Measurements from ENCODE around the gene CD302.
"Not testable (repeated sequence)": the region's sequence is repeated elsewhere in the genome, so short reads cannot be mapped to it uniquely, and the experiment has no call there.

Gene CD302

DNA sequence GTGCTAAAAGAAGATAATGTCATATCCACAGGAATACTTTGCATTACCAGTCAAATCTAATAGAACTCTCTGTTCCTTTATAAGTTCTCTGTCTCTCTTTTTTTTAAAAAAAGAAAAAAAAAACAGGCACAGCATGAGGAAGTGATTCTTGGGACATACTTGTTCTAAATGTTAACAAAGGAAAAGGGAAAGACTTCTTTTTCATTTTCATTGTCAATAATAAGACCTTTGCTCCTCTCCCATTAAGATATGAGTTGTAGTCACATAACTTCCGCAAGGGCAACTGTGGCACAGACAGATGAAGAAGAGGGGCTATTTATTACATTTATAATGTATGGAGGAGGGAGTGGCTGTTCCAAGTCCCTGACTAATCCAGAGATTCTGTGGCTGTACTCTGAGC lies 4.7 kb downstream of the CD302 start:
- no peak for DNase-seq (ENCODE audit: low spot score)

DNA sequence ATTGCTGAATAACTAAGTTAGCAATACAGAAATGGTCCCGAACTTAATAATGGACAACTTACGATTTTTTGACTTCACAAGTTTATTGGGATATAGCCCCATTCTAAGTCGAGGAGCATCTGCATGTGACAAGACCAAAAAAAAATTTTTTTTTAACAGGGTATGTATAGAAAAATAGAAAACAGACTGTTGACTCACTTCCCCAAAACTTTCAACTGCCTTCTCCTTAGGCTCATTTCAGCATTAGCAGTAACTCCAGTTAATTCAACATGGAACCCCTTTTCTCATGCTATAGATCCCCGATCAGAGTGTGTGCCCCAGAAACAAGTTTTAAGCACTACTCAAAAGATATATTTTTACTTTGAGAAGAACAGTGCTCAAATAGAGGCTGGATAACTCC lies 5.4 kb downstream of the CD302 start:
- DNase-seq (ENCODE audit: low spot score), result no peak

- no peak for DNase-seq (ENCODE audit: low spot score)
These were observed 6.0 kb downstream of the CD302 start for GRCh38 chr2:159792036-159792435.

GRCh38 chr2:159790323-159790722 lies 7.7 kb downstream of the CD302 start:
- no peak for DNase-seq (ENCODE audit: low spot score)

GRCh38 chr2:159788253-159788652 lies 9.8 kb downstream of the CD302 start:
- no peak for DNase-seq (ENCODE audit: low spot score)

GRCh38 chr2:159787647-159788046 lies 10.4 kb downstream of the CD302 start:
- not testable (repeated sequence) for DNase-seq (ENCODE audit: low spot score)

DNA sequence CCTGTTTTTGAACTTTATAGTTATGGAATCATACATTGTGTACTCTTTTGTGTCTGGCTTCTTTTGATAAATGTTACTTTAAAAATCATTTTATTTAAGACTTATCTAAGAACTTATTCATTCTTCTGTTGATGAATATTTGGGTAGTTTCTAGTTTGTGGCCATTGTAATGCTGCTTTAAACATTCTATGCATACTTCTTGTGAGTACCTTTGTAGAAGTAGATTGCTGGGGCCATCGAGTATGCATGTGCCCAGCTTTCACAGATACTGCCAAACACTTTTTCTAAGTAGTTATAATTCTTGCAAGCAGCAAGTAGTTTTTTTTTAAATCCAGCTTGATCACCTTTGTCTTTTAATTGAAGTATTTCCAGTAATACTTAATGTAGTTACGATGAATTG lies 11.1 kb downstream of the CD302 start:
- no peak for DNase-seq (ENCODE audit: low spot score)

DNA sequence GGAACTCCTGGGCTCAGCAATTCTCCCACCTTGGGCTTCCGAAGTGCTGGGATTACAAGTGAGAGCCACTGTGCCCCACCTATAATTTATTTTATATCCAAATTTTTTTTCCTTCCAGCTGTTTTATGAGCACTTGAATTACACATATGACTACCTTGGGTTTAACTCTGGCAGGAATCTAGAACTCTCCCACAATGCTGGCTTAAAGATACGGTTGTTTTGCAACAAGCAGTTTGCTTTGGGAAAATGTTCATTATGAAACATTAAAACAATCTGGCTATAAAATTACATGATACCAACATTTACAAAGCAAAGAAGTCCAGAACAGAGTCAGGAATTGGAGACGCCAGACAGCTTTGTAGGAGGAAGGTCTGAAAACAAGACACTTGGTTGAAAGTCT lies 12.8 kb downstream of the CD302 start:
- no peak for DNase-seq (ENCODE audit: low spot score)

GRCh38 chr2:159784744-159785143 lies 13.3 kb downstream of the CD302 start:
- not testable (repeated sequence) for DNase-seq (ENCODE audit: low spot score)

DNA sequence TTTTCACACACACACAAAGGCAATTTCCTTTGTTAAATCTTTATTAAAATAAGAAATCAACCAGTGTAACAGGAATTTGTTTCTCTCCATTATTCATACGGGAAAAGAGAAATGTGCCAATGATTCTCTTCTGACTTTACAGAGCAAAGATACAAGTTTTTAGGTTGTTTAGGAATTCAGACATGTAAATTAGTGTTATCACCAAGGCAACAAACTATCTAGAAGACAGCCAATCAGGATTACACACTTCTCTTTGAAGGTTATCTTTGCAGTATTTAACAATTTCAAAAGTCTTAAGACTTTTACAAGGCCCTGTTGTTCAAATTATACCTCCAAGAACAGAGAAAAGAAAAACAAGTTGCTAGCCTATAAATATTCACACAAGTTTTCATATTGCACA lies 14.5 kb downstream of the CD302 start:
- no peak for DNase-seq (ENCODE audit: low spot score)

DNA sequence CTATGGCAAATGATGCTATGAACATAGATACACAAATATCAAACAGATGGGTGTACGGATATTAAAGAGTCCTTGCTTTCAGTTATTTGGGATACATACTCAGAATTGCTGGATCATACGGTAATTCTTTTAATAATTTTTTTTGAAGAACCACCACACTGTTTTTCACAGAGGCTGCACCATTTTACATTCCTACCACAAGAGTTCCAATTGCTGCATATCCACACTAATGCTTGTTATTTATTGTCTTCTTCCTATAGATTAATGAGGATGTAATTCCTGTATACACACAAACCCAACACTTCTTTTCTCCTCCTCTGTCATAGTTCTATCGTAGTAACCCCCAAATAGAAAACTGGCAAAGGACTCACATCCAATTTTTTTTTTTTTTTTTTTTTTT lies 21.7 kb downstream of the CD302 start:
- DNase-seq (ENCODE audit: low spot score), result no peak

DNA sequence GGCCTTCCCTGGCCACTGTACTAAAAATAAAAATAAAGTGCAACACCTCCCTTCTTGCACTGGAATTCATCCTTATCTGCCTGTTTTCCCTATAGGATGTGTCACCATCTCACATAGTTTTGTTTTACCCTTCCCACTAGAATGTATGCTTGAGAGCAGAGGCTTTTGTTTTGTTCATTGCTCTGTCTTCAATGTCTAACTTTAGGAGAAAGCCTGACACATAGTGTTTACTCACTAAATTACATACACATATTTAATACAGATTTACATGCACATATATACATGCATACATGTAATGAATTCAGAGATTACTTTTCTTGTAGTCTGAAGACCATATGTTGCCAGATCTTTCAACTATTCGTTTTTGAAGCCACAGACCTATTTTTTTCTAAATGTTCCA lies 23.0 kb downstream of the CD302 start:
- no peak for DNase-seq (ENCODE audit: low spot score)

DNA sequence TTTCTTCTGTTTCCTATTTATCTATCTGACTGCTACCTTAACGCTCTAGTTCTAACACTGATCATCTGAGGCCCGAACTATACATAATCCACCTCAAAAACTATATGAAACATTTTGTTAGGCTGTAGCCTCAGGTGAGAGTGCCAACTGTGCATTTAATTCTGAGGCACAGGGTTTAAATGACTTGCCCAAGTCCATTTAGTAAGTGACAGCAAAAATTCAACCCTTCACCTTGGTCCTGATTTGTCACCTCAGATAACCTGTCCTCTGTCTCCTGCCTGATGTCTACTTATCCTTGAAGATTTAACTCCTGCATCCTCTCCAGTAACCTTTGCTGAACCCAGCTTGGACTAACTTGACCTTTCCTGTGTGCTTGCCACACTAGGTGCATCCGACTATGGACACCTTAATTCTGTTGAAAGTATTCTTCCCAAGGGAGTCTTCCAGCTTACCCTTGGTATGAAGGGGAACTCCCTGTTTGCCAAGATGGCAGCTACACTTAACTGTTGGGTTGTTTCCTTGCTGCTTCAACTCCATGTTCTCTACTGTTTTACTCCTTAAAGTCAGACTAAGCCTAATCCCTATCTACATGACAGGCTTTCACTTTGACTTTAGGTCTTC lies 23.5 kb downstream of the CD302 start:
- DNase-seq (ENCODE audit: low spot score), result no peak

GRCh38 chr2:159773886-159774285 lies 24.1 kb downstream of the CD302 start:
- DNase-seq (ENCODE audit: low spot score), result no peak

GRCh38 chr2:159773426-159773825 lies 24.6 kb downstream of the CD302 start:
- DNase-seq (ENCODE audit: low spot score), result no peak

- no peak for DNase-seq (ENCODE audit: low spot score)
These were observed 28.9 kb downstream of the CD302 start for GRCh38 chr2:159769147-159769546.

DNA sequence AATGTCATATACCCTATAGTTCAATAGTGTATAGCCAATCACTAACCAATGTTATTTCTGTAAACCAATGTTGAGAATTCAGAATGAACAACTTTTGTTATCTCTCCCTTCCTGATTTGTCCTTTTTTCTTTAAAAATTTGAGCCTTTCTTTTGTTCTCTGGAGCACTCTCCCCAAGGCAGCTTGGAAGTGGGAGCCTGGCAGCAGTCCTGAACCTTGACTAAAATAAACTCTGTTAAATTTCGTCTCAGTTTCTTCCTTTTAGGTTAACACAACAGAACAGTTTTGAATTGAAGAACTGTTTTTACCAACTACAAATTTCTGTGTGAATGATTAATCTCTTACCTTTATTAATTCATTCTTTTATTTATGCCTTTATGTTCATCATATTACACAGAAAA lies 35.9 kb downstream of the CD302 start:
- DNase-seq (ENCODE audit: low spot score), result no peak

DNA sequence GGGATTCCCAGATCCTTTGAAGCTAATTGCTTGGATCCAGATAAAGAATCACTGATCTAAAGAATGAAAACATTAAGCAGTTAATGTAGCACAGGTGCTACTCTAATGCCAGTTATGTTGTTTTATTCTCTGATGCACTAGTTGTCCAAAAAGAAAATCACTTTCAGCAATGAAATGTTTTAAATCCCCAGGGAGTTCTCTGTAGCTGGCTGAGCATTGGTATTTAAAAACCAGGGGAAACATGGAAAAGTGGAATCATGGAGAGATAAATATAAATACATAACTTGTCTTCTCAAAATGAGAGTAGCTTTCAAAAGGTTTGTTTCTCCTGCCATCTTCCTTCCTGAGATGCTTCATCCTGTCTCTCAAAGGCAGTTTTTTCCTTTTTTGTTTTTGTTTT lies 37.7 kb downstream of the CD302 start:
- DNase-seq (ENCODE audit: low spot score), result peak; percentile 17

- DNase-seq (ENCODE audit: low spot score), result no peak
These were observed 38.4 kb downstream of the CD302 start for GRCh38 chr2:159759577-159759976.

- no peak for DNase-seq (ENCODE audit: low spot score)
These were observed 39.3 kb downstream of the CD302 start for GRCh38 chr2:159758686-159759085.

DNA sequence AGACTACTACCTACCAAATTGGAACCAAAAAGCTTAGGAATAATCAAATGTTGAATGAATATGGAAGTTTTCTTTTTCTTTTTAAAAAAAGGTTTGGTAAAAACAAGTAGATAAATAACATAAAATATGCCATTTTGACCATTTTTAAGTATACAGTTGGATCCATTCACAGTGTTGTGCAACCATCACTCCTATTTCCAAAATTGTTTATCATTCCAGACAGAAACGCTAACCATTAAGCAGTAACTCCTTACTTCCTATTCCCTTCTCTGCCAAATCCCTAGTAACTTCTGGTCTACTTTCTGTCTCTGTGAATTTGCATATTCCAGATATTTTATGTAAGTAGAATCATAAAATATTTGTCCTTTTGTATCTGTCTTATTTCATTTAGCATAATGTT lies 39.8 kb downstream of the CD302 start:
- no peak for DNase-seq (ENCODE audit: low spot score)

- DNase-seq (ENCODE audit: low spot score), result peak; percentile 20
These were observed 42.2 kb downstream of the CD302 start for GRCh38 chr2:159755788-159756187.

GRCh38 chr2:159755014-159755413 lies 43.0 kb downstream of the CD302 start:
- DNase-seq (ENCODE audit: low spot score), result no peak

DNA sequence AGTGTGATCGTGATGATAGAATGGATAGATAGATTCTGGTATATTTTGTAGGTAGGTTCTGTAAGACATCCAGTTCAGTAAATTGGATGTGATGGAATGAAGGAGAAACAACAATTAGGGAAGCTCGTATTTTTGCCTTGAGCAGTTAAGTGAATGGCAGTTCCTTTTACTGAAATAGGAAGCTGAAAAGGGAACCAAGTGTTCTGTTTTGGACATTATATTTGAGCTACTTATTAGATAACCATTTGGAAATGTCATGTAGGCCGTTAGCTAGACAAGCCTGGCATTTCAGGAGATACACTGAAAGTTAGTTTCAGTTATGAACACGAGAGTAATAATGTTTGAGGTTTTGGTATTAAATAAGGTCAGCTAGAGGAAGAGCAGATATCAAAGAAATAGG lies 44.2 kb downstream of the CD302 start:
- DNase-seq (ENCODE audit: low spot score), result no peak

GRCh38 chr2:159750873-159751272 lies 47.1 kb downstream of the CD302 start:
- no peak for DNase-seq (ENCODE audit: low spot score)

Measured in hepatic stellate cell (primary cell).